Measurements from ENCODE around the gene HLA-DRA.
"Not testable (repeated sequence)": the region's sequence is repeated elsewhere in the genome, so short reads cannot be mapped to it uniquely, and the experiment has no call there.

HLA-DRA gene

GRCh38 chr6:32431142-32431541 lies 8.5 kb upstream of the HLA-DRA start:
- DNase-seq (ENCODE audit: low read depth in 2 of 2) = no peak

- DNase-seq (ENCODE audit: low read depth in 2 of 2) = no peak
Measured at GRCh38 chr6:32432050-32432450, 7.6 kb upstream of the HLA-DRA start.

- not testable (repeated sequence) for DNase-seq (ENCODE audit: low read depth in 2 of 2)
Measured at GRCh38 chr6:32433950-32434349, 5.7 kb upstream of the HLA-DRA start.

- DNase-seq (ENCODE audit: low read depth in 2 of 2) = no peak
Measured at GRCh38 chr6:32436186-32436585, 3.5 kb upstream of the HLA-DRA start.

GRCh38 chr6:32436995-32437836 lies 2.5 kb upstream of the HLA-DRA start:
- DNase-seq (ENCODE audit: low read depth in 2 of 2) = no peak

GRCh38 chr6:32439139-32439538 lies 548 bp upstream of the HLA-DRA start:
- DNase-seq (ENCODE audit: low read depth in 2 of 2) = no peak

GRCh38 chr6:32442243-32442667 lies 2.6 kb downstream of the HLA-DRA start:
- DNase-seq (ENCODE audit: low read depth in 2 of 2) = no peak

GRCh38 chr6:32442977-32443552 lies 3.4 kb downstream of the HLA-DRA start:
- DNase-seq (ENCODE audit: low read depth in 2 of 2) = no peak

GRCh38 chr6:32444433-32444832 lies 4.7 kb downstream of the HLA-DRA start:
- no peak for DNase-seq (ENCODE audit: low read depth in 2 of 2)

- DNase-seq (ENCODE audit: low read depth in 2 of 2) = no peak
Measured at GRCh38 chr6:32445321-32445854, 5.7 kb downstream of the HLA-DRA start.

- no peak for DNase-seq (ENCODE audit: low read depth in 2 of 2)
Measured at GRCh38 chr6:32447932-32448331, 8.2 kb downstream of the HLA-DRA start.

GRCh38 chr6:32449088-32449736 lies 9.5 kb downstream of the HLA-DRA start:
- DNase-seq (ENCODE audit: low read depth in 2 of 2) = no peak

GRCh38 chr6:32457054-32457453 lies 17.4 kb downstream of the HLA-DRA start:
- no peak for DNase-seq (ENCODE audit: low read depth in 2 of 2)

- DNase-seq (ENCODE audit: low read depth in 2 of 2) = no peak
Measured at GRCh38 chr6:32459781-32460424, 20.2 kb downstream of the HLA-DRA start.

- no peak for DNase-seq (ENCODE audit: low read depth in 2 of 2)
Measured at GRCh38 chr6:32460528-32460927, 20.8 kb downstream of the HLA-DRA start.

GRCh38 chr6:32461493-32461892 lies 21.8 kb downstream of the HLA-DRA start:
- no peak for DNase-seq (ENCODE audit: low read depth in 2 of 2)

GRCh38 chr6:32462609-32463008 lies 22.9 kb downstream of the HLA-DRA start:
- DNase-seq (ENCODE audit: low read depth in 2 of 2) = no peak

GRCh38 chr6:32467743-32468503 lies 28.2 kb downstream of the HLA-DRA start:
- DNase-seq (ENCODE audit: low read depth in 2 of 2) = not testable (repeated sequence)

GRCh38 chr6:32472781-32473375 lies 33.2 kb downstream of the HLA-DRA start:
- no peak for DNase-seq (ENCODE audit: low read depth in 2 of 2)

- DNase-seq (ENCODE audit: low read depth in 2 of 2) = not testable (repeated sequence)
Measured at GRCh38 chr6:32473376-32474348, 34.0 kb downstream of the HLA-DRA start.

All from stimulated activated CD8-positive, alpha-beta memory T cell treated with anti-CD3 and anti-CD28 coated beads, Interleukin-2, amount 100 ng/mL, for 1 hour (primary cell).